ENCODE measurements around the gene EDA.

DNA sequence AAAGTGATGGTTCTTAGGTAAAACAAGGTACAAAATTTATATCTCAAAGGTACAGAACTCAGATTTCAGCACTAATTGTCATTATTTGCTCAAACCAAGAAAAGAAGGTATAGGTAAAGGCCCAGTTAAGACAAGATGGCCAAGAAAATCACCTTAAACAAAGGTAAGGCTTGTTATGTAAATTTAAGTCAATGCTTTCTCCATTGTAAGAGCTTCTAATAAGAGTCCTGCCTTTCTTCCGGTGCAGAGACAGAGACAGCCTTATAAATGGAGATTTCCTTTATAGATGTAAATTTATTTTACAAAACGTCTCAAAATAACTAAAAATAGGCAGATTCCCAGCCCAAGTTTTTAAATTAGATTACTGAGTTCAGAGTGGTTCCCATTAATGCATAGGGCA is 89.9 kb downstream of the EDA start:
- TF ChIP-seq POLR2A (IDR thresholded peaks at IDR 0.05) (no peak), POLR2AphosphoS5 (IDR thresholded peaks at IDR 0.05) (no peak), CTCF (IDR thresholded peaks at IDR 0.05) (no peak)
